ENCODE data around the gene CYREN.
"Not testable (repeated sequence)": the region's sequence is repeated elsewhere in the genome, so short reads cannot be mapped to it uniquely, and the experiment has no call there.

The CYREN gene

GRCh38 chr7:135170274-135170997 is at the start of gene CYREN:
Gene CYREN (minus strand): TSS chr7:135170707. CDS start chr7:135168922, 1,785 bp downstream.
- FAIRE-seq: no peak

GRCh38 chr7:135217645-135218509 is 47.4 kb upstream of the CYREN start:
- no peak for FAIRE-seq

GRCh38 chr7:135215698-135216097 is 45.2 kb upstream of the CYREN start:
- no peak for FAIRE-seq

- no peak for FAIRE-seq
Observed at GRCh38 chr7:135215180-135215579, 44.7 kb upstream of the CYREN start.

- FAIRE-seq: no peak
Observed at GRCh38 chr7:135213831-135214230, 43.3 kb upstream of the CYREN start.

GRCh38 chr7:135211946-135212685 is 41.6 kb upstream of the CYREN start:
- not testable (repeated sequence) for FAIRE-seq

GRCh38 chr7:135211179-135211945 is 40.9 kb upstream of the CYREN start, which contains the start of gene WDR91:
Gene WDR91 (minus strand): TSS chr7:135211526. CDS start chr7:135211502, 24 bp downstream.
- FAIRE-seq: no peak

GRCh38 chr7:135210888-135211178 is 40.3 kb upstream of the CYREN start:
- FAIRE-seq: no peak

GRCh38 chr7:135209225-135209834 is 38.8 kb upstream of the CYREN start:
- no peak for FAIRE-seq

- FAIRE-seq: no peak
Observed at GRCh38 chr7:135208102-135208793, 37.7 kb upstream of the CYREN start.

- no peak for FAIRE-seq
Observed at GRCh38 chr7:135207406-135208101, 37.0 kb upstream of the CYREN start.

GRCh38 chr7:135206941-135207391 is 36.5 kb upstream of the CYREN start:
- FAIRE-seq: no peak

GRCh38 chr7:135205850-135206249 is 35.3 kb upstream of the CYREN start:
- no peak for FAIRE-seq

GRCh38 chr7:135204876-135205275 is 34.4 kb upstream of the CYREN start:
- FAIRE-seq: no peak

- FAIRE-seq: no peak
Observed at GRCh38 chr7:135204341-135204749, 33.8 kb upstream of the CYREN start.

- no peak for FAIRE-seq
Observed at GRCh38 chr7:135201350-135201749, 30.8 kb upstream of the CYREN start.

GRCh38 chr7:135200821-135201331 is 30.4 kb upstream of the CYREN start:
- FAIRE-seq: no peak

- FAIRE-seq: no peak
Observed at GRCh38 chr7:135199439-135199838, 28.9 kb upstream of the CYREN start.

- no peak for FAIRE-seq
Observed at GRCh38 chr7:135197906-135198655, 27.6 kb upstream of the CYREN start.

- no peak for FAIRE-seq
Observed at GRCh38 chr7:135197343-135197742, 26.8 kb upstream of the CYREN start.
